ENCODE results near the gene CRIP1. TPM values are rescaled to one million over a fixed set of nuclear protein-coding genes. Genes with fewer than 3 reads are reported as not detected.
A peak's percentile ranks its signal among the peaks of the same experiment; 100 is the strongest.

Gene CRIP1
- polyA plus RNA-seq, 1 donor from 2014 or later = 1,925 TPM

DNA sequence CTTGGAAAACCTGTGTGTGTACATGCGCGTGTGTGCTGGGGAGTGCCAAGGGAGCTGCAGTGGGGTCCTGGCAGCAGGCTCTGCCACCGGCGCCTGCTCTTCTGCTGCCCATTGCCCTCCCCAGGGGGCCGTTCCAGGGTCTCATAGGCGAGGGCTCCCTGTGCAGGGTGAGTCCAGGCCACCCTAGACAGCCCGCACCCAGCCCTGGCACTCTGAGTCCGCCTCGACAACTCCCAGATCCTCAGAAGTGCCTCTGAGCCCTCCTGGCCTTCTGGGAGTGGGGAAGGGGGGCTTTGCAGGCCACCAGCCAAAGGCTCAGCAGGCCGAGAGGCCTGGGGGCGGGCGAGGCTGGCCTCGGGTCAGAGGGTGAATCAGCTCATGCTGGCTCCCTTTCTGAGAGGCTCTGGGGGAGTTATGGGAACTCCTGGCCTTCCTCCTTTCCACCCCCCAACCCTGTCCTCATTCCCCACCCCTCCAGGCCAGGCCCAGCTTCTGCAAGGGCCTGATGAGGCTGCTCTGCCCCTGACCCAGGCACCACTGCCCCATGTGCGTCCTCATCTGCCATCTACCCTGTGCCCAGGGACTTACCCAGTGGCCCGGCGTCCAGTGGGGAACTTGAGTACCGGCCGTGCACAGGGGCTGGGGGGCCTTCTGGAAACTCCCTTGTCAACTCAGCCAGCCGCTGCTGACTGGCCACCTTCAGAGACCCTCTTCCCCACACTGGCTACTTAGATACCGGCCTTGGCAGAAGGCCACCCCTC is 2.3 kb downstream of the CRIP1 start:
- no peaks in the 10 kb centered on the region for H3K27me3 Mint-ChIP-seq
- peak overlapping the region; percentile 86 to 96 (median 94) for H3K4me3 Mint-ChIP-seq
- peaks cover 11 to 17% (median 13%) of the 10 kb centered on the region in 3 donors for H3K4me1 Mint-ChIP-seq
- H3K36me3 Mint-ChIP-seq = peaks cover 2% of the 10 kb centered on the region
- H3K9me3 Mint-ChIP-seq = no peaks in the 10 kb centered on the region
- peak overlapping the region; percentile 89 to 100 (median 97) for H3K27ac Mint-ChIP-seq

DNA sequence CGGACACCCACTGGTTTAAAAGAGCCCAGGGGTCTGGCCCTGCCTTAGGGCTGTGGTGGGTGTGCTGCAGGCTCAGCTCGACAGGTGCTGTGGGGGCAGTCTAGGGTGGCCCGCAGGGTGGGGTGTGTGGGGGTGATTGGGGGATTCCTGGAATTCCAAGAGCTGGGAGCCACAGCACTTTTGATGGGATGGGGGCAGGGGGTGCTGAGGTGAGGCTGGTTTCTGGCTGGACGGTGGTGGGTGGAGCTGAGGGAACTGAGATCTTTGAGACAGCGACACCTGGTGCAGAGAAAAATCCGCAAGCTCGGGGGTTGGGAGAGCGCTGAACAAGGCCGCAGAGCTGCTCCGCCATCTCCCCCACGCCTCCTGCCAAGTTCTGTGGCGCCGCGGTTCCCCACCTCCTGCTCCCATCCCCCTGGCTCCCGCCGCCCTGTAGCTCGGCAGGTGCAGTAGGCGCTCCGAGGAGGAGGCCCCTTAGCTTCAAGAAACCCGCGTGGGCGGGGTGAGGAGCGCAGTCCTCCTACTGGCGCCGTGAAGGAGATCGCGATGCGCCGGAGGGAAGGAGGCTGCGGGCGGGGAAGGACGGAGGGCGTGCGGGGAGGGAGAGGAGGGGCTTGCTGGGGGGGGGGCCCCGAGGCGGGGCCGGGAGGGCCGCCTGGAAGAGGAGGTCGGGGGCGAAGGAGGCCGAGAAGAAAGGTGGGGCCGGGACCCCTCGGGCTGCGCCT is 3.0 kb downstream of the CRIP1 start:
- Mint-ChIP-seq H3K27ac (peak overlapping the region; percentile 89 to 100 (median 97)), H3K27me3 (no peaks in the 10 kb centered on the region), H3K36me3 (peaks cover 2% of the 10 kb centered on the region), H3K4me3 (peak overlapping the region; percentile 83 to 96 (median 94)), H3K4me1 (peaks cover 8 to 14% (median 11%) of the 10 kb centered on the region in 3 donors), H3K9me3 (no peaks in the 10 kb centered on the region)

DNA sequence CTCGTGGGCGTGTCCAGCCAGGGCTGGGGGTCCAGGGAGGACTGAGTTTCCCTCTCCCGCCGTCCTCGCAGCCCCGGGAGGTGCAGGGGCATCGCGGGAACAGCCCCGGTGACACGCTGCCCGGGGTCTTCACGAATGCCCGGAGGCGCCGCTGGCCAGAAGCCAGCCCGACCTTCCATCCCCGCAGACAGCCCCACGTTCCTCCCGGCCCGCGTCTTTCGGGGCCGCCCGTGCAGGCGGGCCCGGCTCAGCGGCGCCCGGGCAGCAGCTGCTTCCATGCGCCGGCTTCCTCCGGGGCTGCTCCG is 3.5 kb downstream of the CRIP1 start:
- Mint-ChIP-seq H3K27me3 (no peaks in the 10 kb centered on the region), H3K9me3 (no peaks in the 10 kb centered on the region), H3K4me1 (peaks cover 7 to 14% (median 11%) of the 10 kb centered on the region in 3 donors), H3K4me3 (peak overlapping the region; percentile 83 to 96 (median 94)), H3K27ac (peak overlapping the region in 2 of 3 donors; percentile 89 to 100), H3K36me3 (peaks cover 2% of the 10 kb centered on the region)

DNA sequence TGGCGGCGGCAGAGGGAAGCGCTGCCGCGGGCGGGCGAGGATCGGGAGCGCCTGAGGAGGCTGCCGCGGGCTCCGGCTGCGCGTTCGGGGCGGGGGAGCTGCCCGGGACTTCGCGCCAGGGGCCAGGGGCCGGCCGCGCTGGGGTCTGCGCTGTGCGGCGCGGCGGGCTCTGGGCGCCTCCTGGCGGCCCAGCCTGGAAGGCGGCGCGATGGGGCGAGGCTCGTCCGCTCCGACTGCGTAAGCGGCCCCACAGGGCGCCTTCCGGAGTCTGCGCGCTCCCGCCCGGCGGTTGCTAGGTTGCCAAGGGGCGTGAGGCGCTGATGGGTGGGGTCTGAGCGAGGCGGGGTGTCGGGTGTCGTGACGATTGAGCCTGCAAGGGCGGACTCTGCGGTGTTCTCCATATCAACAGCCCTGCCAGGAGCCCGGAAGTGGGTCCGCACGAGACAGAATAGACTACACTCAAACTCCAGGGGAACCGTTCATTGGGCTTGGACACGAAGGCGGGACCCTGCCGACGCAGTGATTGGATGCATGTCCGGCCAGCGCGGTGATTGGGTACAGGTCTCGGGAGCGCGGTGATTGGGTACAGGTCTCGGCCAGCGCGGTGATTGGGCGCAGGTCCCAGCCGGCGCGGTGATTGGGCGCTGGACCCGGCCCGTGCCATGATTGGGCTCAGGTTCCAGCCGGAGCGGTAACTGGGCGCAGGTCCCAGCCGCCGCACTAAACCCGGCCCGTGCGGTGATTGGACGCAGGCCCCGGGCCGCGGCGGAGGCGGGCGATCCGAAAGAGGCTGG is 4.1 kb downstream of the CRIP1 start, which contains the start of gene TEDC1:
TEDC1 (plus strand) TSS at position 675 of the 794 bp plus-strand sequence. CDS start 130 bp downstream, outside the sequence.
- peaks cover 2% of the 10 kb centered on the region for H3K36me3 Mint-ChIP-seq
- no peaks in the 10 kb centered on the region for H3K27me3 Mint-ChIP-seq
- no peaks in the 10 kb centered on the region for H3K9me3 Mint-ChIP-seq
- peak within 1 kb of the TSS; percentile 89 to 100 (median 98) for H3K27ac Mint-ChIP-seq
- peak within 1 kb of the TSS; percentile 83 to 96 (median 94) for H3K4me3 Mint-ChIP-seq
- H3K4me1 Mint-ChIP-seq = peaks cover 4 to 12% (median 11%) of the 10 kb centered on the region in 3 donors

DNA sequence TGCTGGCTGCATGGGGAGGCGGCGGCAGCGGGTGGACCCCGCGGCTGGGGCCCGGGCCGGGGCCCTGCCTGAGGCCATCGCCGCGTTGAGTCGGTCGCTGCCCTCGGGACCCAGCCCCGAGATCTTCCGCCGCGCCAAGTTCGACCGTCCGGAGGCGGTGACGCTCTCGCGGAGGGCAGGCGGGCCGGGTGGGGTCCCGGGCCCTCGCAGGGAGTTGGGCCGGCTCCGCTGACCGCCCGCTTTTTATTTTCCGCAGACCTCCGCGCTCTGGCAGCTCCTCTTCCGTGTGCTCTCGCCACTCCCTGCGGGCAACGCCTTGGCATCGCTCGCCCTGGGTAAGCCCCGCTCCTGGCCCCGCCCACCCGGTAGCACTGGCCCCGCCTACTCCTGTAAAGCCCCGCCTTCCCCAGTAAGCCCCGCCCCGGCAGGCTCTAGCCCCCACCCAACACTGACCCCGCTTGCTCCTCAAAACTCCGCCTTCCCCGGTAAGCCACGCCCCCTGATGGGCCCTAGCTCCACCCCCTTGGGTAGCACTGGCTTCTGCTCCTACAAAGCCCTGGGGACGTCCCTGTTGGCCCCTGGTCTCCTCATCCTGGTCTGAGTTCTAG is 4.8 kb downstream of the CRIP1 start:
- H3K4me3 Mint-ChIP-seq = peak overlapping the region; percentile 82 to 94 (median 92)
- peaks cover 2 to 12% (median 11%) of the 10 kb centered on the region in 3 donors for H3K4me1 Mint-ChIP-seq

DNA sequence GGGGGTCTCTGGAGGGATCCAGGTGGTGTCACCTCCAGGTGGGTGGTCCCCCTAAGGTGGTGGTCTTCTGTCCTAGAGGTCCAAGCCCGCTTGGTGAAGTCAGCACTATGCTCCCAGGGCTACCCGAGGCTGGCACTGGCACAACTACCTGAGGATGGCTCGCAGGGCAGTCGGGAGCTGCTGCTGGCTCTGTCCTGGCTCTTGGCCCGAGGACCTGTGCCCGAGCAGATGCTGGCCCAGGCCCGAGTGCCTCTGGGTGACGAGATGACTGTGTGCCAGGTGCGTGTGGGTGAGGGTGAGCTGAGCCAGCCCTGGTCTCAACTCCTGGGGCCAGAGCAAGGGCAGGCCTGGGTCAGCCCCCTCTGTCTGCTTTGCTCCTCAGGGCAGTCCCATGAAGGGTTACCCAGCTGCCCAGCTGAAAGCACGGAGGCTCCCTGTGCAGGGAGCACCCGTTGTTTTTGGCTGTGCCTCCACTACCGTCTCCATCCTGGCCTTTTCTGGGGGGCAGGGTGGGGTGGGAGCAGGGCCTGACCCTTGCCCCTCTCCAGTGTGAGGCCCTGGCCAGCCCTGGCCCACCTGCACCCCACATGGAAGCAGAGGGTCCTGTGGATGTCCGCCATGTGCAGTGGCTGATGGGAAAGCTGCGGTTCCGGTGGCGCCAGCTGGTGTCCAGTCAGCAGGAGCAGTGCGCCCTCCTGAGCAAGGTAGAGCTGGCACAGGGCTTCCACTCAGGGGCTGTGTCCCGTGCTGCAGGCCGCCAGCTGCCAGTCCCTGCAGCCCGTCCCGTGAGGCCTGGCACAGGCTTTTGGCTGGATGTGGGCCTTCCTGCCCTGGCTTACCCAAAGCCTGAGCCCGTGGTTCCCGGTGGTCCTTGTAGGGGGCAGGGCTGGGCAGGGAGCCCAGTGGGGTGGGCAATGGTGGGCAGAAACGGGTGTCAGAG is 5.6 kb downstream of the CRIP1 start:
- H3K36me3 Mint-ChIP-seq = peaks cover 2% of the 10 kb centered on the region
- H3K9me3 Mint-ChIP-seq = no peaks in the 10 kb centered on the region
- H3K27me3 Mint-ChIP-seq = no peaks in the 10 kb centered on the region
- H3K27ac Mint-ChIP-seq = peak overlapping the region; percentile 89 to 98 (median 93)
- H3K4me3 Mint-ChIP-seq = peak overlapping the region; percentile 82 to 94 (median 90)
- H3K4me1 Mint-ChIP-seq = peaks cover 2 to 11% (median 10%) of the 10 kb centered on the region in 3 donors

More for the DNA sequence above, 4.8 kb downstream of the CRIP1 start:
- H3K36me3 Mint-ChIP-seq = peaks cover 2% of the 10 kb centered on the region
- H3K9me3 Mint-ChIP-seq = no peaks in the 10 kb centered on the region
- no peaks in the 10 kb centered on the region for H3K27me3 Mint-ChIP-seq
- peak overlapping the region; percentile 89 to 98 (median 98) for H3K27ac Mint-ChIP-seq

DNA sequence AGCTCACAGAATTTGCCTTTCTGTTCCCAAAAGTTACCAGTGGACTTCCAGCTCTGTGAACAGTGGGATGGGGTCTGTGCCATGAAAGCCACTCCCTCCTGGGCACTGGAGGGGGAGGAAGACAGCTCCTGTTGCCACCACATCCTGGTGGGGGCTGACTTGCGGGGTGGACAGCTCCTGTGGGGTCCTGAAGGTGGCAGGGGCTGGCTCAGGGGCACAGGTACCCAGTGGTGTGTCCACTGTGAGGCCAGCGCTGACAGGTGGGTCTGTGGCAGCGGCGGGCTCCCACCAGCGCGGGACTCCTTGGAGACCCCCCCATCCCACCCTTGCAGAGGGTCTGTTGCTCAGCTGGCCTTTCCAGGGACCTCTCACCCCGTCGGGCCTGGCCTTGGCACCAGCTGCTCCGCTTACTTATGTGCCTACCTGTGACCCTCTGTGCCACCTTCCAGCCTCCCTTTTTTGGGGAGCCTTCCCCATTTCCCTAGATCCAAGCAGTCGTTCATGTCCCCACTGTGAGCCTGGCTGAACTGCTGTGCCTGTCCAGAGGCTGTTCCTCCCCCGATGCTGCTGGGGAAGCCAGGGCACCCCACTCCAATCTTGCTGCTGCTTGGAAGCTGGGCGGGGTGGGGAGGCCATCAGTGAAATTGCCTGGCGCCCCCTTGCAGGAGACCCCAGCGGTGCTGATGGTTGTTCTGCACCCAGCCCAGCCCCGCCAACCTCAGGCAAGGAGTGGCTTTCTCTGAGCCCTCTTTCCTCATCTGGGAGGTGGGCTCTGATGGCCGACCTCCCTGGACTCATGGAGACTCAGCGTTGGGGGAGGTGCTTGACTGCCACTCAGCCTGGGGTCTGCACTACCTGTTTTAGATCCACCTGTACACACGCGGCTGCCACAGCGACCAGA is 6.5 kb downstream of the CRIP1 start:
- Mint-ChIP-seq H3K4me3 (peak overlapping the region in 2 of 4 donors; percentile 39 to 56), H3K9me3 (no peaks in the 10 kb centered on the region), H3K27me3 (no peaks in the 10 kb centered on the region), H3K4me1 (peaks cover 2 to 11% (median 8%) of the 10 kb centered on the region in 3 donors), H3K36me3 (peaks cover 2% of the 10 kb centered on the region), H3K27ac (peak overlapping the region in 1 of 3 donors; percentile 98)

DNA sequence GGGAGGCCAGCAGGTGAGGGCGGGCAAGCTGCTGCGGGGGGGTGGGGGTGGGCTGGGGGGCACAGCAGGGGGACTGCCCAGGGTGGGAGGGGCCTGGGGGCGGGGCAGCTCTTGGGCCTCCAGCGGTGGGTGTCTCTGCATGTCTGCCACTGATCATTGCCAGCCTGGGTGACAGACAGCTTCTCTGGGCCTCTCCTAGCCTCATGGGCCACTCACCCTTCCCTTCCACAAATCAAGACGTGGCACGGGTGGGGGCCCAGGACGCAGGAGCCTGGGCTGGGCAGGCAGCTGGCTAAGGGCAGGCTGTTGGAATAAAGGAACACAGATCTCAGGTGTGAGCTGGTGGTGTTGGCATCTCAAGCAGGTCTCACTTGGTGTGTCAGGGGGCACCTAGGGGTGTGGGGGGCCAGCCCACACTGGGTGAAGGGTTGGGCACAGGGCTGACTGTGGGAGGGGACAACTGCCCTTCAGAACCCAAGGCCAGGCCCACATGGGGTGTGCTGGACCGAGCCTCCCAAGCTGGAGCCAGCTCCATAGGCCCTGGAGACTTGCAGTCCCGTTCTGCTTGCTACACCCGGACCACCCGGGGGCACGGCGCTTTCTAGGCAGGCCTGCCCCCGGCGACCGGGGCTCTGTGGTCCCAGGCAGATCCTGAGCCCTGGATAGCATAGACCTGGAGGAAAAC is 7.4 kb downstream of the CRIP1 start:
- peaks cover 2 to 11% (median 5%) of the 10 kb centered on the region in 3 donors for H3K4me1 Mint-ChIP-seq
- H3K36me3 Mint-ChIP-seq = peaks cover 3% of the 10 kb centered on the region
- peak overlapping the region in 2 of 4 donors; percentile 52 to 72 for H3K4me3 Mint-ChIP-seq
- peak overlapping the region in 1 of 3 donors; percentile 98 for H3K27ac Mint-ChIP-seq
- no peaks in the 10 kb centered on the region for H3K27me3 Mint-ChIP-seq
- no peaks in the 10 kb centered on the region for H3K9me3 Mint-ChIP-seq

DNA sequence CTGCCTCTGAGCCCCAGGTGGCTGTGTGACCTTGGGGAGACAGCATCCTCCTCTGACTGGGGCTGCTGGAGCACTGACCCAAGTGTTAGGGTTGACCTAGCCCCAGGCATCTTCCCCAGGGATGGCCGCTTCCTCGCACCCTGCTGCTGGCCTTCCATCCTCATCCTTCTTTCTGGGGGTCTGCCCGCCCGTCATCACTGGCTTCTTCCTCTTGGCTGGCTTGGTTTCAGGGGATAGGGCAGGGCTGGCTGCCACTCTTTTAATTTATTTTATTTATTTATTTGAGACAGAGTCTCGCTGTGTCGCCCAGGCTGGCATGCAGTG is 7.9 kb downstream of the CRIP1 start:
- peaks cover 3% of the 10 kb centered on the region for H3K36me3 Mint-ChIP-seq
- H3K27me3 Mint-ChIP-seq = no peaks in the 10 kb centered on the region
- peaks cover 1 to 8% (median 1%) of the 10 kb centered on the region in 3 donors for H3K4me1 Mint-ChIP-seq
- no peaks in the 10 kb centered on the region for H3K9me3 Mint-ChIP-seq
- H3K27ac Mint-ChIP-seq = peak overlapping the region in 1 of 3 donors; percentile 98
- H3K4me3 Mint-ChIP-seq = peak overlapping the region in 1 of 4 donors; percentile 72

DNA sequence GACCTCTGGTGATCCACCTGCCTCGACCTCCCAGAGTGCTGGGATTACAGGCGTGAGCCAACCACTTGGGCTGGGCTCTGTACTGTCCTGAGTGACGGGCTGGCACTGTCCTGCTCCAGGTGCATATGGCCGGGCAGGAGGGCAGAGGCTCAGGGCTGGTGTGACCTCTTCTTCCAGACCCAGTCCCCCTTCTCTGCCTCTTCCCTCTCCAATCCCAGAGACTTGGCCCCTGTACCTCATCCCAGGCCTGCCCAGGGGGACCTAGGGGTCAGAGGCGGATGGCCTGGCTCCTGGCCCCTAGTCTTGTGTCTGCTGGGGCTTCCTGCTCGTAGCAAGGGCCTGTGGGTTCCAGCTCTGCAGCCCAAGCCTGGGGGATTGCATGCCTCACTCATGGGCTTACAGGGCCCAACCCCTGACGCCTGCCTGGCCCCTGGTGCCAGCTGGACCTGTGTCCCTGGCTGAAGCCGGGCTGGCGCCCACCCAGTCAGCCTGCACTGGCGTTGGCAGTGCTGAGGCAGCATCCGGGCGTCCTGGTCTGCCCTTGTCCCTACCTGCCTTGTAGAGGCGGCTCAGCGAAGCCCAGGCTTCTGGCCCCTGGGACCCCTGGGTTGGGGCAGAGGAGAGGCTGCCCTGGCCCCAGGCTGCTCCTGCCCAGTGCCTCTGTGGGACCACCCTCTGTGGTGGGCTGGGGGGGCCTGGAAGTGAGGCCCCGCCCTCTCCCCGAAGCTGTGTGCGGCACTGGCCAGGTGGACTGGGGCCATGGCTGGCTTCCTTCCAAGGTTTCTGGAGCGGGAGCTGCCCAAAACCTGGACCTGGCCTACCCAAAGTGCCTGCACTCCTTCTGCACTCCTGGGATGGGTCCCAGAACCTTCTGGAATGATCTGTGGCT is 8.7 kb downstream of the CRIP1 start:
- H3K36me3 Mint-ChIP-seq = peaks cover 3% of the 10 kb centered on the region
- peak overlapping the region in 2 of 4 donors; percentile 5 to 72 for H3K4me3 Mint-ChIP-seq
- peaks cover 0 to 5% (median 0%) of the 10 kb centered on the region in 3 donors for H3K4me1 Mint-ChIP-seq
- peak overlapping the region in 1 of 3 donors; percentile 98 for H3K27ac Mint-ChIP-seq
- no peaks in the 10 kb centered on the region for H3K27me3 Mint-ChIP-seq
- H3K9me3 Mint-ChIP-seq = peaks cover 0 to 1% (median 0%) of the 10 kb centered on the region in 3 donors

DNA sequence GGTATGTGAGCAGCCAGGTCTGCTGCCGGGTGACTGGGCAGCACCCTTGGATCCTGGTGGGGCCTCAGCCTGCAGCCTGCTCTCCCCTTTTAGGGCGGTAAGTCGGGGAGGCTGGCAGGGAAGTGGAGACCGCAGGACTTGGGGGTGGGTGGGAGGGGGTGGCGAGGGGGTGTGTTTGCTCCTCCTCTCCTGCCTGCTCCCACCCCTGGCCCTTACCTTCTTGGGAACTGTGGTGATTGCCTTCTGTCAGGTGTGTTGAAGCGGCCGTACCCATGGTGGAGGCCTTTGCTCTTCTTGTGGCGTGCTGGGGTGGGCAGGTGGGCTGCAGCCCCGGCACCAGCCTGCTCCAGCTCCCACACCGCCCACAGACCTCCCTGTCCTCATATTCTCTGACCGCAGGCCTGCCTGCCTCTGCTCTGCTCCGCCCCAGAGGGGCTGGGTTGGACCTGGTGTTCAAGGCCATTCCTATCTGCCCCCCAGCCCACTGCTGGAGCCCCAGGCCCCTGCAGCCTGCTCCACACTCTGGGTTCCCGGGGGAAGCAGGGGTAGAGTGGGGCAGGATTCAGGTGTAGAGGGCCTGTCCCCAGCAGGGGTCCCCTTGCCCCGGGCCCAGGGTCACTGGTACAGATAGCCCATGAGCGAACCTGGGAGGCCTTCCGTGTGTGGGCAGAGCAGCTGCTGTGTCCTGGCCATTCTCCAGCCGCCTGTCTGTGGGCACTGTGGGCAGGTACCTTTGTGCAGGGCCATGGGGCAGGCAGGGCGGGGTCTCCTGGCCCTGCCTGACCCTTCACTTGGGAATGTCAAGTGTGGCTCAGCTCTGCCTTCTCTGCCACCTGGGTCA is 9.5 kb downstream of the CRIP1 start:
- Mint-ChIP-seq H3K4me3 (peak overlapping the region in 1 of 4 donors; percentile 67), H3K4me1 (no peaks in the 10 kb centered on the region), H3K9me3 (peaks cover 0 to 1% (median 0%) of the 10 kb centered on the region in 3 donors), H3K27ac (peak overlapping the region in 2 of 3 donors; percentile 87 to 90), H3K36me3 (peaks cover 3% of the 10 kb centered on the region), H3K27me3 (no peaks in the 10 kb centered on the region)

Data from IgD-negative memory B cell (primary cell).